Measurements from ENCODE around the gene SPARC. TPM values are rescaled to one million over a fixed set of nuclear protein-coding genes. Genes with fewer than 3 reads are reported as not detected.

SPARC gene
- total RNA-seq, 1 donor from 2014 or later, result 158 TPM

- H3K4me1 ChIP-seq, result peaks cover 11% of the 10 kb centered on the region
Observed at GRCh38 chr5:151646334-151646733, 40.4 kb downstream of the SPARC start.

GRCh38 chr5:151643388-151643787 is 43.3 kb downstream of the SPARC start:
- no peak for TF ChIP-seq EZH2 (IDR thresholded peaks at IDR 0.05)
- TF ChIP-seq CTCF (IDR thresholded peaks at IDR 0.05), result no peak
- no peak for TF ChIP-seq EZH2phosphoT487 (IDR thresholded peaks at IDR 0.05)

More at GRCh38 chr5:151646334-151646733, 40.4 kb downstream of the SPARC start:
- no peak overlapping the region for H3K9ac ChIP-seq
- H3K79me2 ChIP-seq (ENCODE audit: low read depth), result no peaks in the 10 kb centered on the region
- H3K27ac Mint-ChIP-seq, result no peak overlapping the region
- no peaks in the 10 kb centered on the region for H3K9me3 Mint-ChIP-seq
- no peak overlapping the region for H3K4me2 ChIP-seq
- H3K4me1 Mint-ChIP-seq, result peaks cover 15% of the 10 kb centered on the region
- H3K36me3 ChIP-seq, result no peaks in the 10 kb centered on the region
- no peaks in the 10 kb centered on the region for H3K9me3 ChIP-seq (ENCODE audit: low read depth)
- H3K4me3 ChIP-seq, result no peak overlapping the region
- TF ChIP-seq EZH2phosphoT487 (IDR thresholded peaks at IDR 0.05) (no peak), CTCF (IDR thresholded peaks at IDR 0.05) (no peak), EZH2 (IDR thresholded peaks at IDR 0.05) (no peak)
- H4K20me1 ChIP-seq (ENCODE audit: low read depth), result no peaks in the 10 kb centered on the region
- H3K36me3 Mint-ChIP-seq, result no peaks in the 10 kb centered on the region
- H3K27me3 ChIP-seq, result no peaks in the 10 kb centered on the region
- peaks cover 4% of the 10 kb centered on the region for H3K27me3 Mint-ChIP-seq (ENCODE audit: insufficient read depth, low read depth)
- peaks cover 10% of the 10 kb centered on the region for H3F3A ChIP-seq (ENCODE audit: low read depth)
- H2AFZ ChIP-seq (replicated peaks), result no peak overlapping the region
- no peak overlapping the region for H3K27ac ChIP-seq
- no peak overlapping the region for H3K4me3 Mint-ChIP-seq
- no peak for DNase-seq (ENCODE audit: low spot score)

GRCh38 chr5:151642472-151643140 is 44.1 kb downstream of the SPARC start:
- Mint-ChIP-seq H3K4me3 (no peak overlapping the region), H3K4me1 (peaks cover 7% of the 10 kb centered on the region), H3K9me3 (no peaks in the 10 kb centered on the region), H3K27ac (no peak overlapping the region), H3K27me3 (ENCODE audit: insufficient read depth, low read depth) (peaks cover 4% of the 10 kb centered on the region), H3K36me3 (no peaks in the 10 kb centered on the region)
- Histone ChIP-seq H3K36me3 (no peaks in the 10 kb centered on the region), H3K79me2 (ENCODE audit: low read depth) (no peaks in the 10 kb centered on the region), H3K4me2 (no peak overlapping the region), H3K27me3 (no peaks in the 10 kb centered on the region), H3K9ac (no peak overlapping the region), H2AFZ (replicated peaks) (no peak overlapping the region), H3K4me1 (no peaks in the 10 kb centered on the region), H3F3A (ENCODE audit: low read depth) (no peaks in the 10 kb centered on the region), H4K20me1 (ENCODE audit: low read depth) (no peaks in the 10 kb centered on the region), H3K9me3 (ENCODE audit: low read depth) (no peaks in the 10 kb centered on the region), H3K27ac (no peak overlapping the region), H3K4me3 (no peak overlapping the region)
- DNase-seq (ENCODE audit: low spot score), result no peak
- no peak for TF ChIP-seq CTCF (IDR thresholded peaks at IDR 0.05)
- no peak for TF ChIP-seq EZH2 (IDR thresholded peaks at IDR 0.05)
- TF ChIP-seq EZH2phosphoT487 (IDR thresholded peaks at IDR 0.05), result no peak

More at GRCh38 chr5:151643388-151643787, 43.3 kb downstream of the SPARC start:
- Histone ChIP-seq H3K4me2 (no peak overlapping the region), H3K4me1 (no peaks in the 10 kb centered on the region), H3K27ac (no peak overlapping the region), H3K36me3 (no peaks in the 10 kb centered on the region), H3K9me3 (ENCODE audit: low read depth) (no peaks in the 10 kb centered on the region), H3K9ac (no peak overlapping the region), H3K27me3 (no peaks in the 10 kb centered on the region), H3K79me2 (ENCODE audit: low read depth) (no peaks in the 10 kb centered on the region), H4K20me1 (ENCODE audit: low read depth) (no peaks in the 10 kb centered on the region), H2AFZ (replicated peaks) (no peak overlapping the region), H3K4me3 (no peak overlapping the region), H3F3A (ENCODE audit: low read depth) (peaks cover under 1% of the 10 kb centered on the region)
- no peak overlapping the region for H3K4me3 Mint-ChIP-seq
- peaks cover 4% of the 10 kb centered on the region for H3K27me3 Mint-ChIP-seq (ENCODE audit: insufficient read depth, low read depth)
- H3K27ac Mint-ChIP-seq, result no peak overlapping the region
- no peaks in the 10 kb centered on the region for H3K9me3 Mint-ChIP-seq
- no peak for DNase-seq (ENCODE audit: low spot score)
- H3K36me3 Mint-ChIP-seq, result no peaks in the 10 kb centered on the region
- peaks cover 11% of the 10 kb centered on the region for H3K4me1 Mint-ChIP-seq
